HG03520 (cell line): Measurements from ENCODE around the gene LRRC46.

ENCODE experiments used
- ATAC-seq: cut with Tn5 transposase; IDR thresholded peaks from one replicate; pipeline ENCODE4 v1.9.1; 2021; ENCODE audit warnings: mild to moderate bottlenecking, moderate library complexity; ENCODE audit not compliant: unreplicated experiment

Gene LRRC46

GRCh38 chr17:47808830-47809480, 22.5 kb upstream of the LRRC46 start:
- no peak for ATAC-seq

GRCh38 chr17:47810200-47810821, 21.2 kb upstream of the LRRC46 start:
- no peak for ATAC-seq

- no peak for ATAC-seq
Measured at GRCh38 chr17:47810901-47811635, 20.4 kb upstream of the LRRC46 start.

DNA sequence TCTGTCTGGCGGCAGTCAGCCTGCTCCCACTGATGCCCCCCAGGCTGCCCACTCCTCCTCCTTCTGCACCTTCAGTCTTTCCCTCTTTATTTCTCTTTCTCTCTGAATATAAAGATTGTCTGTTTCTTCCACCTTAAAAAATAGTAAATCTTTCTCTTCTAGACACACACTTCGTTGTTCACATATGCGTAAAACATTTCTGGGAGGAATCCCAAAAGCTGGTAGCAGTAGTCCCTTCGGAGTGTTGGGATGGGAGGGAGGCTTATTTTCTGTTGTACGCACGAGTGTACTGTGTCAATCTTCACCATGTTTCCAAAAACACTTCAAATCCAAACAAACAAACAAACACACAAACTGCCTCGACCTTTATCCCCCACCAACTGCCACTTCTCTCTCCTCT, 19.8 kb upstream of the LRRC46 start:
- ATAC-seq, result no peak

- no peak for ATAC-seq
Measured at GRCh38 chr17:47812146-47812920, 19.1 kb upstream of the LRRC46 start.

DNA sequence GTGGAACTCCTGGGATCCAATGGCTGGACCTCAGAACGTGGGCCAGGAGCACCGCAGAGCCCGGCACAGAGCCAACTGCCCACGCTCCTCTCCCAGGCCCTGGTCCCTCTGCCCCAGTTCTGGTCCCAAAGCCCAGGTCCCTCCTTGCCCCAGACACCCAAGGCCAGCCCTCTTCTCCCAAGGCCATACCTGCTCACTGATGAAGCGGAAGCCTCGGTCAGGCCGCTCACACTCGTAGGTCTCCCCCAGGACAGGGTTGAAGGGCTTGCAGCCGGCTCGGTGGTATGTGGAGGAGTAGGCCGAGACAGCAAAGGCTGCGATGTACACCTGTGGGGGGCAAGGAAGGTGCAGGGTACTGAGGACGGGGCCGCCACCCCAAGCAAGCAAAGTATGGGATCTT, 18.4 kb upstream of the LRRC46 start:
- no peak for ATAC-seq

DNA sequence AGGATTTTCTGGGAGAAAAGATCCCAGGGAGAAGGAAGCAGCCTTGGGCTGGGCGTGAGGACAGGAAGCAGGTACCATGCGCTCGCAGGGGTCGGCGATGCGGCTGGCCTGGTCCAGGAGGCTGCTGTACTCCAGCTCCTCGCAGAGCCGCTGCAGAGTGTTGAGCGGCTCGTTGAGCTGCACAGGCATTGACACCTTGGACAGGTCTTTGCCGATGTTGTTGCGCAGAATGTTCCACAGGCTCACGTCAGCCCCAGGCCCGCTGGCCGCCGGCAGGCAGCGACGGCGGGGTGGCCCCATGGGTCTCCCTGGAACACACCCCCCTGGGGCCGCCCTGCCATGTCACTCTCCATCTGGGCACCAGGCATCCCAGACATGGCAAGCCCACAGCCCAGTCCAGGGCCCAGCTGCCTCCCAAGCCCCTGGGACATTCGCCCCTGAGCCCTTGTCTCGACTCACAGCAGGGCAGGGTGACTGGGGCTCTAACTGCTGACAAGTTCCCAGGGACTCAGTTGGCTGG, 17.9 kb upstream of the LRRC46 start:
- no peak for ATAC-seq

DNA sequence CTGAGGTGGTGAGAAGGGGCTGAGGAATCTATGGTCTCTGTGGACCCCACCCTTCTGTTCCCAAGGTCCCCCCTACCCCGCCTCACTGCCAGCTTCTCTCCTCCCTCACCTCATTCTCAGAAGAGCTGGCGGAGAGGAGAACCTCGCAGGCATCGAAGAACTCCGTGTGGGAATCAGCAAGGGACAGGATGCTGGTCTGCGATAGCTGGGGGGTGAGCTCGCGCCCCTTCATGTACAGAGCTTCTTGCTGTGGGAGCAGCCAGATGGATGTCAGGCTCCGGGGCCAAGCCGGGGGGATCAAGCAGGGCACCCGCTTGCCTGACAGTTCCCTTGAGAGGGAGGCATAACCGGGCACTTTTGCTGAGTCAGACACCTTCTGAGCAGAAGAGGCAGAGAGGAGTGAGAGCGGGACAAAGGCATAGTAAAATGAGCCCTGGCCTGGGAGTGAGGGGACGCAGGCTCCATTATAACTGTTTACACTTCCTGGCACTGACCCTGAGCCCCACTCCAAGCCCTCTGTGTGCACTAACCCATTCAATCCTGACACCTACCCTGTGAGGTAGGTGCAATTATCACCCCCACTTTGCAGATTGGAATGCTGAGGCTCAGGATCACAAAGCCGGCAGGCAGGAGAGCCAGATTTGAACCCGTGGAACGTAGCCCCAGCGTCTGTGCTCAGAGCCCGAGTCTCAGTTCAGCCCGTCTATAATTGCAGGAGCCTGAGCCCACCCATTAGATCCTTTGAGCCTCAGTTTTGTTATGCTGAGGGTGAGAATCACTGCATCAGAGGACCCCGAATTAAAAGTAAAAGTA, 16.2 kb upstream of the LRRC46 start:
- ATAC-seq, result no peak

DNA sequence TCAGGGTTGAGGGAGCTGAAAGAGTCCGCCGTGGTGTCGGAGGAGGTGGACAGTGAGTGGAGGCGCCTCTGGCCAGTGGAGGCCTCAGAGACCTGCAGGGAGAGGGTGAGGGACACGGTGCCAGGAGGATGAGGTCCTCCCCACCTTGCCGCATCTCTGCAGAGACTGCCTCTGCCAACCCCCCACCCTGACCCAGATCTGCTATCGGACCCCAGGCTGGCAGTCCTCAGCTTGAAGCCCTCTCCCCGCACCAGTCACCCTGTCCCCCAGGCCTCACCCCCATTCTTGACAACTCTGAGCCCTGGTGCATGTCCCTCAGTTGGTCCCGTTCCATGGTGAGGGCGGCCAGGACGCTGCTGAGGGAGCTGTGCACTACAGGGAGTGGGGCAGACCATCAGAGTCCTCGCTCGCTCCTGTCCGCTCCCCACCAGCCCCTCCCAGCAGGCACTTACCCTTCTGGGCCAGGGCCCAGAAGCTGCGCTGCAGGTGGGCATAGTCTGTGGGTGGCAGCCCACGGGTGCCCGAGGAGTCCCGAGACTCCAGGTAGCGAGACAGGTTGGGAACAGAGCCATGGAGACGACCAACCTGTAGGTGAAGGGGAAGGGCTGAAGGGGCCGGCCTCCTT, 15.2 kb upstream of the LRRC46 start:
- no peak for ATAC-seq

DNA sequence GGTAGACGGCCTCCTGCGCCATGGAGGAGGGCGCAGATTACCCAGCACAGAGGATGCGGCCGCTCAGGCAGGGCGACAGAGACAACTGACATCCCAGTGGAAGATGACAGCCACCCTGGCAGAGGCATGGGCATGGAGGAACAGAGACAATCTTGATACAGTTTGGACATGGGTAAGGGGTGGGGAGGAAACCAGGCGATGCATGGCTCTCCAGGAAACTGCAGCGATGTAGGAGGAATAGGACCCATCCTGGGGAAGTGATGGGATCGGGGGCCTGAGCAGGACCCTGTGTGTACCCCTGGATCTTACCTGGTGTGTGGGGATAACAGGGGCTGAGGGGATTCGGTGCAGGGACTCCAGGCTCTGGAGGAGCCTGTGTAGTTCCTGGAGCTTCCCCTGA, 14.5 kb upstream of the LRRC46 start:
- no peak for ATAC-seq

DNA sequence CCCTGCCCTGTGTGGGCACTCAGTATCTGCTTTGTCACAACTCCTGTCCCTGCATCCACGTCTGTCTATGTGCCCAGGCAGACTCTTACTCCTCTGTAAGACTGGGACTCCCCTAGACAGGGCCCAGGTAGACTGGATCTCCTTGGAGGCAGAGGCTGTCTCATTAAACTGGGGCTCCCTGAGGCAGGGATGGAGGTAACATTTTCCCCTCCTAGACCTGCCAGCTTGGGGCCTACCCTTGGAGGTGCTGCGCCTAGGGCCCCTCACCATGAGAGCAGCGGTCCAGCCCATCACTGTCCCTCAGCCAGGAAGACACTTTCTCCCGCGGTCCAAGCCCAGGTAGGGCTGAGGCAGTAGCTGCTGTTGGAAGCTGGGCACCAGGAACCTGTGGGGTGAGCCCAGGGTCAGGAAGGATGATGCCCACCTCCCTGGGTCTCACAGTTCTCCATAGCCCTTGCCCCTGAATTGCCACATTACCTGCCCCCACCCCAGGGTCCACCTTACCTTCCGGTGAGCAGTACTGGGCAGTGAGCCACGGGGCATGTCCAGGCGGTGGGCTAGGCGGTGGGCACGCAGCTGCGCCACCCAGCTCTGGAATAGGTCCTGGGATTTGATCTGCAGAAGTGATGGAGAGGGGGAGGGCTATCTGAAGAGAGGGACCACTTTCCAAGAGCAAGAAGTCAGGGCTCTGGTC, 13.3 kb upstream of the LRRC46 start:
- ATAC-seq, result no peak

GRCh38 chr17:47819475-47819874, 12.0 kb upstream of the LRRC46 start:
- ATAC-seq, result no peak

DNA sequence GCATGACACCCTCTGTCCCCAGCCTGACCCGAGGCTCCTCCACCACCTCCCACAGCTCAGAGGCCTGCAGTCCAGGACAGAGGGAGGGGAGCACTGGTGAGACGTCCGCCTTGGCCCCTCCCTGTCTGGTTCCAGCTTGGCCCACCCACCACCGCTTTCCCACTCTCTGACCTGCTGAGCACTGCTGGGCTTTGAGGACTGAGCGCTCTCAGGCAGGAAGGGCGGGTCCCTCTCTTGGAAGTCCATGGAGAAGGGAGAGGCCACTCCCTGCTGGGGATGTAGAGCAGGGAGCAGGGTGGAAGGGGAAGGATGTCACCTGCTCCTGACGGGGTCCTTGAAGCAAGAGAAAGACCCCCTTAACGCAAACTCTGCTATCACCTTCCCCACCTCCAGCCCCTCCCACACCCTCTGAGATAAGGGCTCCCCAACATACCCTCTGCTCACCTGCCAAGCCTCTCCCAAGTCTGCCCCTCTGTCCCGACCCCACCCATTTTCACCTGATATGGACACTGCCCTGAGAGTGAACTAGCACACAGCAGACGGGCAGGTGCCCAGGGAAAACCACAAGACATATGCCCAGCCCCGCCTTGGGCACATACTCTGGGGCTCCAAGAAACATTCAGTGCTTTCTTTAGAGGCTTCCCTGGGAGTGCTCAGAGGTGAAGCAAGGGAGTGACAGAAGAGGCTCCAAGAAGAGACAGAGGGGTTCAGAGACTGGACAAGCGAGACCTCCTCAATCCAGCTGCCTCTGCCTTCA, 11.3 kb upstream of the LRRC46 start:
- no peak for ATAC-seq

DNA sequence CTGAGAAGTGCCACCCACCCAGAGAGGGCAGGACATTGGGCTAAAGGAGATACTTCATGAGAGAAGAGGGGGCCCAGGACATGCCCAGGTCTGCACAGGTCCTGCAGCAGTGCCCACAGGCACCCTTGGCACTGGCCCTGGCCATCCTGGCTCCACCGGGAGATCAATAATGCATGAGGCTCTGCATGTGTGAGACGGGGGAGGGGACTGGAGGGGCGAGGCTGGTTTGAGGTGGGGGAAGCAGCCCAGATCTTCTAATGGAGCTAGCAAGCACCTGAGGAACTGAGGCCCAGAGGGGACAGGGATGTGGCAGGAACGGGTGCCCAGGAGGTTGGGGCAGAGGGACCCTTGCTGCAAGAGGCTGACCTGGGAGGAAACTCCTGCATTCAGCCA, 10.4 kb upstream of the LRRC46 start:
- no peak for ATAC-seq

DNA sequence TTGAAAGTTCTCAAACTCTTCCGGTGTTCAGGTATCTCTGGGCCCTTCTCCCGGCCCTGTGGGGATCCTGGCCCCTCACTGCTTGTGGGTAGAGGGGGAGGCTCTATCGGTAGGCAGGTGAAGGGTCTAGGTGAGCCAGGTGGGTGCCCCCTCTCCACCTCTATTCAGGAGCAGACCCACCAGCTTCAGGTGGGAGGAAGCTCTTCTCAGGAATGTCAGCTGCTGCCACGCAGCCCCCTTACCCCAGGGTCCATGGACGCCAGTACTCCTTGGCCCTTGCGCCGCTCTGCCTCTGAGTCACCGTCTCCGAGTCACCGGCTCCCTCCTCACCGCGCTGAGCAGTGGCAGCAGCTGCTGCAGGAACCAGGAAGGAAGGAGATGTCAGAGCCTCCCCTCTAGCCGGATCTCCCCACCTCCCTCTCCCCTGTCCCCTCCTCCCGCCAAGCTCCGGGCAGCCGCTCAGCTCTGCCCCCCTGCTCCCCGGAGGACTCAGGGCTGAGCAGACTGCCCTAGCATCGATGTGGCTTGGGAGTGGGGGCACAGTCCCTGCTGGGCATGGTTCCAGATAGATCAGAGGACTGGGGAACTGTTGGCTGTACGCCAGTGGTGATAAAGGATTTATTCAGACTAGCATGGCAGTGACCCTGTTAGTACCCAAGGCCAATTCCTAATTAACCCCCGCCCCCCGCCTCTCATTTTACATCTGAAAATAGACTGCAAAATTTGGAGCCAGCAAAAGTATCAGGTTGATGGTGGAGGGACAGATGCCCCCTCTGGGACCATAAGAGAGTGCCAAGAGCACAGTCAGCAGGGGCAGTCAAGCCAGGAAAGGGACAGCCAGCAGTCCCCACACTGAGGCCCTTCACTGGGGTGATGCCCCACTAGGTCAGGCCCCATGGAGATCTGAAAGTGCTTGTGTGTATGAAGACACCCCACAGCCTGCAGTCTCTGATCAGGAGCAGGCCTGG, 9.8 kb upstream of the LRRC46 start, which contains the start of gene OSBPL7:
TSS of gene OSBPL7 (minus strand) at position 371 of the 968 bp plus-strand sequence. CDS start 1,516 bp downstream, outside the sequence.
- peak; percentile 68 for ATAC-seq

DNA sequence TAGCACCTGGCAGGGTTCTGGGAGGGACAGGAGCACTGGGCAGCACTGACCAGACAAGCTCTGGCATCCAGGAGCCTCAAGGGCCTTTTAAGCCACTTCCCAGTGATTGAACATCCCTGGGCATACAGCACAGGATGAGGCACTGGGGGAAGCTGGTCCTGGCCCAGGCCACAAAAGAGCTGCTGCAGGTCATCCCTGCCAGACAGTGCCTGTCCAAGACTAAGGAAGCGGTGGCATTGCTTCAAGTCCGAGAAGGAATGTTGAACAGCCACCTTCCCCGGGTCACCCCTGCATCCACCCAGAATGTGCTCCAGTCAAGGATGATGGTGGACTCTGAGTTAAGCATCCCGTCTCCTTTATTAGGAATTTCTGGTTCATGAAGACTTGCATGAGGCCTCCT, 8.7 kb upstream of the LRRC46 start:
- ATAC-seq, result no peak

DNA sequence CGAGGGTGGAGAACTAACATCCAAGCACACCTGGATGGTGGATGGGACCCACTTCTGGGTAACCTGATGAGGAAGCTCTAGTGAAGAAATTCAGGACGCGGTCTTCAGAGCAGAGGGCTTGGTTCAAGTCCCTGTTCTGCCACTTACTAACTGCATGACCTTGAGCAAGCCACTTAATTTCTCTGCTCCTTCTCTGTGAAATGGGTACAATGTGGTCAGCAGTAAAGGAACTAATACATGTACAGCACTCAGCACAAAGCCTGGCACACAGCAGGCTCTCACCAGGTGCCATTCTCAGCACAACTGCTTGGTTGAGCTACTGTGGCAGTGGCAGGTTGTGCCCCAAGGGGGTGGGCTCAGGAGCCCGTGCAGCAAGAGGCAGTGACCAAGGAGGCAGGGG, 8.0 kb upstream of the LRRC46 start:
- ATAC-seq, result no peak
